Activated naive CD4-positive, alpha-beta T cell (primary cell): ENCODE data around the gene NEUROD6.

Source experiments
- DNase-seq, 4 experiments: peaks; one replicate each; lab custom pipeline; 2025; lab: John Stamatoyannopoulos, UW

The NEUROD6 gene

GRCh38 chr7:31340603-31341002, at the start of gene NEUROD6:
NEUROD6 (minus strand) TSS chr7:31340726; CDS start chr7:31339268, 1,458 bp downstream.
- no peak for DNase-seq

- DNase-seq: no peak
These were observed 43.9 kb upstream of the NEUROD6 start for GRCh38 chr7:31384466-31384865.

- no peak for DNase-seq
These were observed 42.2 kb upstream of the NEUROD6 start for GRCh38 chr7:31382722-31383121.

- DNase-seq: no peak
These were observed 33.1 kb upstream of the NEUROD6 start for GRCh38 chr7:31373337-31374289.

GRCh38 chr7:31372231-31372959, 31.9 kb upstream of the NEUROD6 start:
- DNase-seq: no peak

GRCh38 chr7:31371621-31372020, 31.1 kb upstream of the NEUROD6 start:
- no peak for DNase-seq

GRCh38 chr7:31370609-31371008, 30.1 kb upstream of the NEUROD6 start:
- DNase-seq: no peak

- no peak for DNase-seq
These were observed 28.1 kb upstream of the NEUROD6 start for GRCh38 chr7:31368620-31369019.

- DNase-seq: no peak
These were observed 23.0 kb upstream of the NEUROD6 start for GRCh38 chr7:31363496-31363895.

GRCh38 chr7:31363051-31363450, 22.5 kb upstream of the NEUROD6 start:
- no peak for DNase-seq

- no peak for DNase-seq
These were observed 21.9 kb upstream of the NEUROD6 start for GRCh38 chr7:31362401-31362800.

GRCh38 chr7:31358467-31358866, 17.9 kb upstream of the NEUROD6 start:
- DNase-seq: no peak

- DNase-seq: no peak
These were observed 4.9 kb upstream of the NEUROD6 start for GRCh38 chr7:31345421-31345820.

GRCh38 chr7:31343516-31344305, 3.2 kb upstream of the NEUROD6 start:
- DNase-seq: no peak

GRCh38 chr7:31341141-31341540, 615 bp upstream of the NEUROD6 start:
- DNase-seq: no peak

GRCh38 chr7:31340051-31340450, 475 bp downstream of the NEUROD6 start:
- DNase-seq: no peak

- no peak for DNase-seq
These were observed 1.8 kb downstream of the NEUROD6 start for GRCh38 chr7:31338706-31339105.

- DNase-seq: no peak
These were observed 3.4 kb downstream of the NEUROD6 start for GRCh38 chr7:31337002-31337565.

GRCh38 chr7:31336202-31337001, 4.1 kb downstream of the NEUROD6 start:
- DNase-seq: no peak

- no peak for DNase-seq
These were observed 4.7 kb downstream of the NEUROD6 start for GRCh38 chr7:31335884-31336201.

- no peak for DNase-seq
These were observed 5.2 kb downstream of the NEUROD6 start for GRCh38 chr7:31335161-31335856.
